GM21447 (cell line): Measurements from ENCODE around the gene PRKCE.

Experiments used
- ATAC-seq: cut with Tn5 transposase; IDR thresholded peaks from one replicate; pipeline ENCODE4 v1.9.1; 2021; ENCODE audit not compliant: unreplicated experiment

The PRKCE gene

GRCh38 chr2:45826884-45827635 is 175.6 kb downstream of the PRKCE start:
- ATAC-seq, result no peak

- ATAC-seq, result no peak
Measured at GRCh38 chr2:45830322-45830721, 178.8 kb downstream of the PRKCE start.

- peak; percentile 15 for ATAC-seq
Measured at GRCh38 chr2:45833301-45833967, 182.0 kb downstream of the PRKCE start.

- peak; percentile 76 for ATAC-seq
Measured at GRCh38 chr2:45833968-45834344, 182.5 kb downstream of the PRKCE start.

- no peak for ATAC-seq
Measured at GRCh38 chr2:45834372-45834771, 182.9 kb downstream of the PRKCE start.

- no peak for ATAC-seq
Measured at GRCh38 chr2:45834858-45835257, 183.4 kb downstream of the PRKCE start.

GRCh38 chr2:45836316-45836715 is 184.8 kb downstream of the PRKCE start:
- ATAC-seq, result peak; percentile 18

- peak; percentile 48 for ATAC-seq
Measured at GRCh38 chr2:45836740-45837139, 185.3 kb downstream of the PRKCE start.

- ATAC-seq, result no peak
Measured at GRCh38 chr2:45837812-45838341, 186.4 kb downstream of the PRKCE start.

GRCh38 chr2:45839508-45840251 is 188.2 kb downstream of the PRKCE start:
- ATAC-seq, result no peak

- peak; percentile 26 for ATAC-seq
Measured at GRCh38 chr2:45840481-45840880, 189.0 kb downstream of the PRKCE start.

GRCh38 chr2:45841752-45842407 is 190.4 kb downstream of the PRKCE start:
- ATAC-seq, result no peak

GRCh38 chr2:45843136-45843535 is 191.7 kb downstream of the PRKCE start:
- peak; percentile 68 for ATAC-seq

GRCh38 chr2:45844796-45845457 is 193.5 kb downstream of the PRKCE start:
- ATAC-seq, result no peak

GRCh38 chr2:45845566-45845965 is 194.1 kb downstream of the PRKCE start:
- no peak for ATAC-seq

- no peak for ATAC-seq
Measured at GRCh38 chr2:45849491-45850283, 198.2 kb downstream of the PRKCE start.

GRCh38 chr2:45850558-45850957 is 199.1 kb downstream of the PRKCE start:
- ATAC-seq, result no peak

- no peak for ATAC-seq
Measured at GRCh38 chr2:45851111-45851510, 199.6 kb downstream of the PRKCE start.

- no peak for ATAC-seq
Measured at GRCh38 chr2:45851576-45852304, 200.3 kb downstream of the PRKCE start.
